B cell (primary cell): ENCODE results near the gene ZNF532.

Experiments
- CTCF ChIP-seq: fragments of 200-600 bp; IDR thresholded peaks from one replicate; pipeline ENCODE4 v1.8.0; 2022; ENCODE audit warnings: antibody characterized with exemption, mild to moderate bottlenecking
- EZH2 ChIP-seq: IDR thresholded peaks from 2 replicates; pipeline ENCODE4 v1.6.1; 2012; ENCODE audit warnings: borderline replicate concordance, low read depth, mild to moderate bottlenecking, moderate library complexity, low read length; ENCODE audit not compliant: insufficient read depth, poor library complexity, severe bottlenecking

GRCh38 chr18:58842978-58843687, 21.5 kb upstream of the ZNF532 start:
- TF ChIP-seq CTCF (no peak), EZH2 (no peak)
